Measurements from ENCODE around the gene BANF2. TPM values are rescaled to one million over a fixed set of nuclear protein-coding genes. Genes with fewer than 3 reads are reported as not detected.

Gene BANF2
- total and polyA plus RNA-seq, 12 donors = not detected

DNA sequence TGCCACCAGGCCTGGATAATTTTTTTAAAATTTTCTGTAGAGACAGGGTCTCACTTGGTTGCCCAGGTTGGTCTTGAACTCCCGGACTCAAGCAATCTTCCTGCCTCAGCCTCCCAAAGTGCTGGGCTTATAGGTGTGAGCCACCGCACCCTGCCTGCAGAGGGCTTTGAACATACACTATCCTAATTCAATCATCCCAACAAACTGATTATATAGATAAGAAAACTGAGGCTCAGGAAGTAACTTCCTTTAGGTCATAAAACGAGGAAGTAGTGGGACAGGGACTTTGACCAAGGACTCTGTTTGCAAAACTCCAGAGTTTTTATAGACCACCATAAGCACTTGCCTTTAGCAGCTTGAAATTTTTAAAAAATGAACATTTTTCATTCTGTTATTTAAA, 5.0 kb upstream of the BANF2 start:
- H3K27me3 ChIP-seq = peaks cover 0 to 3% (median 0%) of the 10 kb centered on the region in 7 donors
- H3K27ac ChIP-seq = no peak overlapping the region
- 81 to 82% methylated on average over 3 of the region's 3 CpGs for WGBS, 2 donors
- peaks cover 0 to 21% (median 0%) of the 10 kb centered on the region in 11 donors for H3K9me3 ChIP-seq
- DNase-seq (no peak), ATAC-seq (no peak)
- intact Hi-C loops (cut with DNase I) = no loop called here
- H3K4me3 ChIP-seq = no peak overlapping the region
- TF ChIP-seq CTCF (IDR thresholded peaks at IDR 0.05) = no peak
- no peaks in the 10 kb centered on the region for H3K36me3 ChIP-seq
- no peaks in the 10 kb centered on the region for H3K4me1 ChIP-seq

- H3K4me3 ChIP-seq = no peak overlapping the region
- peaks cover 0 to 3% (median 0%) of the 10 kb centered on the region in 7 donors for H3K27me3 ChIP-seq
- no peaks in the 10 kb centered on the region for H3K36me3 ChIP-seq
- DNase-seq = no peak
- no peak for TF ChIP-seq CTCF (IDR thresholded peaks at IDR 0.05)
- 96 to 100% methylated on average over 1 of the region's 1 CpG for WGBS, 2 donors
- no peaks in the 10 kb centered on the region for H3K4me1 ChIP-seq
- peaks cover 0 to 11% (median 0%) of the 10 kb centered on the region in 11 donors for H3K9me3 ChIP-seq
- no peak overlapping the region for H3K27ac ChIP-seq
- intact Hi-C loops (cut with DNase I) = no loop called here
- no peak for ATAC-seq
Measured at GRCh38 chr20:17696287-17696686, 3.5 kb upstream of the BANF2 start.

- no peaks in the 10 kb centered on the region for H3K36me3 ChIP-seq
- no peak for TF ChIP-seq CTCF (IDR thresholded peaks at IDR 0.05)
- H3K27ac ChIP-seq = no peak overlapping the region
- no peak overlapping the region for H3K4me3 ChIP-seq
- peaks cover 0 to 11% (median 0%) of the 10 kb centered on the region in 11 donors for H3K9me3 ChIP-seq
- WGBS, 2 donors = 86 to 93% methylated on average over 1 of the region's 1 CpG
- no peaks in the 10 kb centered on the region for H3K4me1 ChIP-seq
- DNase-seq = no peak
- intact Hi-C loops (cut with DNase I) = no loop called here
- peaks cover 0 to 3% (median 0%) of the 10 kb centered on the region in 7 donors for H3K27me3 ChIP-seq
- no peak for ATAC-seq
Measured at GRCh38 chr20:17697171-17697570, 2.6 kb upstream of the BANF2 start.

DNA sequence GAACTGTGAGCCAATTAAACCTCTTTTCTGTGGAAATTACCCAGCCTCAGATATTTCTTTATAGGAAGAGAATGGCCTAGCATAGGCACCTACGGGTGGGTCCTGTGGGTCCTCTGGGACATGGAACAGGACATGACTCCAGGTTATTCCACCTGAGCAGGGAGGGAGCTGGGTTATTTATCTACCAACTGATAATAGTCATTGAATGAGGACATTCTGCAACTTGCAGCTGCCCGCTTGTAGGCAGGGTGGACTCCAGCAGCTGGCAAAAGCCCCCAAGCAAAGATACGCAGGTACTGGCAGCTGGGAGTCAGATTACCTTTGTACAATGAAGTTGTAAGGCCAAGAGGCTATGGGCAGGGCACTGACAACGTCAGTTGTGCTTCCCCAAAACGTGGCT, 1.4 kb upstream of the BANF2 start:
- WGBS, 2 donors = 58 to 62% methylated on average over 5 of the region's 5 CpGs
- Histone ChIP-seq H3K27me3 (no peaks in the 10 kb centered on the region), H3K4me1 (no peaks in the 10 kb centered on the region), H3K36me3 (no peaks in the 10 kb centered on the region), H3K9me3 (peaks cover 0 to 11% (median 0%) of the 10 kb centered on the region in 11 donors), H3K4me3 (no peak overlapping the region), H3K27ac (no peak overlapping the region)
- DNase-seq = no peak
- ATAC-seq = no peak
- intact Hi-C loops (cut with DNase I) = no loop called here
- TF ChIP-seq CTCF (IDR thresholded peaks at IDR 0.05) = no peak
